Adrenal gland (tissue), 5 donors: ENCODE measurements around the gene ZNF358.

ENCODE experiments used
- CTCF ChIP-seq, 6 experiments: fragments of 450-650 bp in 4 of 6; fragments of 200-600 bp in 2 of 6; sonication (generic) in 1 of 6; IDR thresholded peaks; 1 replicate in 5 of 6; 2 replicates in 1 of 6; pipeline versions ENCODE4 v1.5.1 to v1.8.0; 2016 to 2021; ENCODE audit warnings: antibody characterized with exemption in 6 of 6, mild to moderate bottlenecking in 2 of 6, moderate library complexity in 1 of 6
- POLR2A ChIP-seq, 2 donors: fragments of 450-650 bp; IDR thresholded peaks; one replicate each; pipeline ENCODE4 v1.6.1; 2017; ENCODE audit warnings: antibody characterized with exemption in 2 of 2, mild to moderate bottlenecking in 2 of 2, moderate library complexity in 1 of 2
- donor health status: DM: no; HTN: no; CAD: no.

GRCh38 chr19:7476777-7477494 lies 39.0 kb upstream of the ZNF358 start:
- TF ChIP-seq CTCF (IDR thresholded peaks at IDR 0.05) (no peak), POLR2A (IDR thresholded peaks at IDR 0.05) (no peak)
